ENCODE measurements around the gene IL1R1.

DNA sequence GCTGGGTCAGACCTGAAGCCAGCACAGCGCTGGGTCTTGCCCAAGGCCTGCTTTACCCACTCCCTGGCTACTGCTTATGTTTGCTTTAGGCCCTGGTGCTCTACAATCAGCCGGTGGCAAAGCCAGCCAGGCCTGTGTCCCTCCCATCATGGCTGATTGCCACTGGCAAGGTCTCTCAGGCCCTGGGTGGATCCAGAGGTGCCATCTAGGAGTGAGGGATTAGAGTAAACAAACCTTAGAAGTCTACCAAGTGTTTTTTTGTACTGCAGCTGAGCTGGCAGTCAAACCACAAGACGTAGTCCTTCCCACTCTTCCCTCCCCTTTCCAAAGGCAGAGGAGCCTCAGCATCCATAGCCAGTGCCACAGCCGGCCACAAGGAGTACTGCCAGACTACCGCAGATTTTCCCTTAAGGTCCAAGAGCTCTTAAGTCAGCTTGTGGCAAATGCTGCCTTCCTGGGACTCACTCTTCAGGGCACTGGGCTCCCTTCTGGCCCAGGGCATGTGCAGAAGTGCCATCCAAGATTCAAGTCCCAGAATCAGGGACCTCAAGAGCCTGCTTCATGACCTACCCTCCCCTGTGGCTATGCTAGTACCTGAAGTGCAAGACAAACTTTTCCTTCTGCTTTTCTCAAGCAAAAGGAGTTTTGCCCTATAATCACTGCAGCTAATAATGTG lies 64.3 kb downstream of the IL1R1 start:
- no peak for TF ChIP-seq POLR2A (IDR thresholded peaks at IDR 0.05)
- TF ChIP-seq, protein P1, sequence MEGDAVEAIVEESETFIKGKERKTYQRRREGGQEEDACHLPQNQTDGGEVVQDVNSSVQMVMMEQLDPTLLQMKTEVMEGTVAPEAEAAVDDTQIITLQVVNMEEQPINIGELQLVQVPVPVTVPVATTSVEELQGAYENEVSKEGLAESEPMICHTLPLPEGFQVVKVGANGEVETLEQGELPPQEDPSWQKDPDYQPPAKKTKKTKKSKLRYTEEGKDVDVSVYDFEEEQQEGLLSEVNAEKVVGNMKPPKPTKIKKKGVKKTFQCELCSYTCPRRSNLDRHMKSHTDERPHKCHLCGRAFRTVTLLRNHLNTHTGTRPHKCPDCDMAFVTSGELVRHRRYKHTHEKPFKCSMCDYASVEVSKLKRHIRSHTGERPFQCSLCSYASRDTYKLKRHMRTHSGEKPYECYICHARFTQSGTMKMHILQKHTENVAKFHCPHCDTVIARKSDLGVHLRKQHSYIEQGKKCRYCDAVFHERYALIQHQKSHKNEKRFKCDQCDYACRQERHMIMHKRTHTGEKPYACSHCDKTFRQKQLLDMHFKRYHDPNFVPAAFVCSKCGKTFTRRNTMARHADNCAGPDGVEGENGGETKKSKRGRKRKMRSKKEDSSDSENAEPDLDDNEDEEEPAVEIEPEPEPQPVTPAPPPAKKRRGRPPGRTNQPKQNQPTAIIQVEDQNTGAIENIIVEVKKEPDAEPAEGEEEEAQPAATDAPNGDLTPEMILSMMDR (IDR thresholded peaks at IDR 0.05): no peak
